Neural crest cell (in vitro differentiated cells): Measurements from ENCODE around the gene RSPH1. TPM values are rescaled to one million over a fixed set of nuclear protein-coding genes. Genes with fewer than 3 reads are reported as not detected.

ENCODE experiments used
- DNase-seq: peaks from one replicate; pipeline ENCODE4 v3.0.0; 2021; ENCODE audit warnings: low read depth, mixed read lengths, low spot score
- H3K27ac Mint-ChIP-seq: one replicate; pipeline ENCODE4 v1.8.0; 2021; ENCODE audit warnings: mild to moderate bottlenecking, mixed read lengths; ENCODE audit not compliant: unreplicated experiment
- H3K27me3 Mint-ChIP-seq: 2 replicates; pipeline ENCODE4 v1.8.0; 2021; ENCODE audit warnings: low read depth, mild to moderate bottlenecking, mixed read lengths
- H3K36me3 Mint-ChIP-seq: 2 replicates; pipeline ENCODE4 v1.8.0; 2021; ENCODE audit warnings: low read depth, mild to moderate bottlenecking, mixed read lengths
- H3K4me1 Mint-ChIP-seq: 2 replicates; pipeline ENCODE4 v1.8.0; 2021; ENCODE audit warnings: mixed read lengths
- H3K4me3 Mint-ChIP-seq: one replicate; pipeline ENCODE4 v1.8.0; 2021; ENCODE audit warnings: mild to moderate bottlenecking, mixed read lengths
- H3K9me3 Mint-ChIP-seq: 2 replicates; pipeline ENCODE4 v1.8.0; 2021; ENCODE audit warnings: mixed read lengths
- CTCF ChIP-seq: fragments of 200-600 bp; sonication (generic); conservative IDR thresholded peaks from 2 replicates; pipeline ENCODE4 v1.5.0; 2021; ENCODE audit warnings: antibody characterized with exemption, mild to moderate bottlenecking
- total RNA-seq: library from RNA; stranded (reverse); gene quantifications from 2 replicates; pipeline ENCODE4 v1.2.1, GENCODE V29; 2021

The RSPH1 gene
- total RNA-seq, 1 donor from 2014 or later = 0.65 TPM

GRCh38 chr21:42525029-42525581 is 29.1 kb upstream of the RSPH1 start:
- H3K4me1 Mint-ChIP-seq = peaks cover 43% of the 10 kb centered on the region
- H3K9me3 Mint-ChIP-seq = no peaks in the 10 kb centered on the region
- H3K4me3 Mint-ChIP-seq = peak overlapping the region; percentile 74
- peaks cover 5% of the 10 kb centered on the region for H3K27me3 Mint-ChIP-seq
- no peak overlapping the region for H3K27ac Mint-ChIP-seq
- no peaks in the 10 kb centered on the region for H3K36me3 Mint-ChIP-seq
- DNase-seq = peak; percentile 22
- TF ChIP-seq CTCF = no peak

GRCh38 chr21:42524341-42525028 is 28.5 kb upstream of the RSPH1 start:
- Mint-ChIP-seq H3K9me3 (no peaks in the 10 kb centered on the region), H3K36me3 (no peaks in the 10 kb centered on the region), H3K4me1 (peaks cover 45% of the 10 kb centered on the region), H3K27ac (peak overlapping the region; percentile 83), H3K27me3 (peaks cover 5% of the 10 kb centered on the region), H3K4me3 (peak overlapping the region; percentile 74)
- TF ChIP-seq CTCF = no peak
- DNase-seq = no peak

DNA sequence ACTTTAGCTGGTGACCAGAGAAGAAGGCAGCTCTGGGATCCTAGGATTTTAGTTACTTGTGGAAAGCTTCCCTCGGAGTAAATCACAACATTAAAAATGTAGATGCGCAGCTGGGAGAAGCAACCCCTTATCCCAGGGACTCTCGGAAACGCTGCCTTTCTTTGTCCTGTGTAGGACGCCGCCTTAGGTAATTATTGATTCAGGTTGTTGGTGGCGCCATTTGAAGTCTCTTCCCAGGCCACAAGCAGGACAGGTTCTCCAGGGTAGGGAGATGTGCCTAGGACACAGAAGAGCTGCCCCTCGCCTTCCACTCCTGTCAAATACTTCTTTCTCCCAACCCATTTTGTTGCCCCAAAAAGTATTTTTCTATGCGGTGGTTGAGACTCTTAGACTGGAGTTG is 27.9 kb upstream of the RSPH1 start:
- peak overlapping the region; percentile 83 for H3K27ac Mint-ChIP-seq
- H3K9me3 Mint-ChIP-seq = no peaks in the 10 kb centered on the region
- H3K4me1 Mint-ChIP-seq = peaks cover 42% of the 10 kb centered on the region
- no peak for DNase-seq
- TF ChIP-seq CTCF = no peak
- H3K4me3 Mint-ChIP-seq = peak overlapping the region; percentile 74
- H3K36me3 Mint-ChIP-seq = no peaks in the 10 kb centered on the region
- H3K27me3 Mint-ChIP-seq = peaks cover 5% of the 10 kb centered on the region

DNA sequence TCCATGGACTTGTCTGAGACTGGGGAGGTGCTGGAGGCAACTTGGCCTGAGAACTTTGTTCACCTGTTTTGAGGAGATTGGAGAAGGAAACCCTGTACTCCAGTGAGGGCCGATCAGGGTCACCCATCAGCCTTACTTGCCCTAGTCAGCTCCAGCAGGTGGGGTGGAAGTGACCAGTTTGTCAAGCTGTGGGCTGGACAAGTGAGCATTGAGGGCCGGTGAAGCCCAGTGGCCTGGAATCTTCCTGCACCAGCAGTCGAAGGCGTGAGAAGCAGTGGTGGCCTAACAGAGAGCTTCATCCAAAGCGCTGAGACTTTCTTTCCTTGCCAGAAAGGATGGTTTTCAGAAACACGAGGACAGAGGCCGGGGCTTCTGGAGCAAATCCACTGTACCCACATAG is 27.2 kb upstream of the RSPH1 start:
- Mint-ChIP-seq H3K9me3 (no peaks in the 10 kb centered on the region), H3K27ac (no peak overlapping the region), H3K4me1 (peaks cover 42% of the 10 kb centered on the region), H3K27me3 (peaks cover 8% of the 10 kb centered on the region), H3K4me3 (no peak overlapping the region), H3K36me3 (no peaks in the 10 kb centered on the region)
- no peak for TF ChIP-seq CTCF
- no peak for DNase-seq

- H3K27ac Mint-ChIP-seq = no peak overlapping the region
Measured at GRCh38 chr21:42522771-42523170, 26.7 kb upstream of the RSPH1 start.

More at GRCh38 chr21:42522771-42523170, 26.7 kb upstream of the RSPH1 start:
- H3K4me3 Mint-ChIP-seq = no peak overlapping the region
- H3K27me3 Mint-ChIP-seq = peaks cover 8% of the 10 kb centered on the region
- DNase-seq = no peak
- no peaks in the 10 kb centered on the region for H3K9me3 Mint-ChIP-seq
- peaks cover 45% of the 10 kb centered on the region for H3K4me1 Mint-ChIP-seq
- no peaks in the 10 kb centered on the region for H3K36me3 Mint-ChIP-seq
- no peak for TF ChIP-seq CTCF
